ENCODE data around the gene CTXND1.

CTXND1 gene

DNA sequence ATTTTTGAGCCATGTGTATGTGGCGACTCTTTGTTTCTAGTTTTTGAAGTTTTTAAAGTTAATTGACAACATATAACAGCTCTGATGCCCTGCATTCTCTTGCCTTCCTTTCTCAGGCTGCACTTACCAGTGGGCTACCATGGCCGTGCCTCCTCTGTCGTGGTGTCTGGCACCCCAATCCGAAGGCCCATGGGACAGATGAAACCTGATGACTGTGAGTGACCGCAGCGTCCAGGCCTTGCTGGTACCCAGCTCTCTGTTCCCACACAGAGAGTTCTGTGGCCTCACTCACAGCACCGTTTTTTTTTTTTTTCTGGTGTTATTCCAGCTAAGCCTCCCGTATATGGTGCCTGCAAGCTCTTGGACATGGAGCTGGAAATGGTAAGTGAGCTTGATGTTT lies 84.1 kb downstream of the CTXND1 start:
- Histone ChIP-seq H3K4me3 (ENCODE audit: low read depth in 1 of 2, low read length in 1 of 2) (no peak overlapping the region), H3K36me3 (no peaks in the 10 kb centered on the region), H3K27me3 (no peaks in the 10 kb centered on the region), H3K27ac (no peak overlapping the region), H3K4me1 (ENCODE audit: control insufficient read depth in 1 of 2, insufficient read depth in 1 of 2, low read depth in 1 of 2, low read length in 1 of 2) (no peaks in the 10 kb centered on the region), H3K9me3 (no peaks in the 10 kb centered on the region)
- TF ChIP-seq, protein P1, sequence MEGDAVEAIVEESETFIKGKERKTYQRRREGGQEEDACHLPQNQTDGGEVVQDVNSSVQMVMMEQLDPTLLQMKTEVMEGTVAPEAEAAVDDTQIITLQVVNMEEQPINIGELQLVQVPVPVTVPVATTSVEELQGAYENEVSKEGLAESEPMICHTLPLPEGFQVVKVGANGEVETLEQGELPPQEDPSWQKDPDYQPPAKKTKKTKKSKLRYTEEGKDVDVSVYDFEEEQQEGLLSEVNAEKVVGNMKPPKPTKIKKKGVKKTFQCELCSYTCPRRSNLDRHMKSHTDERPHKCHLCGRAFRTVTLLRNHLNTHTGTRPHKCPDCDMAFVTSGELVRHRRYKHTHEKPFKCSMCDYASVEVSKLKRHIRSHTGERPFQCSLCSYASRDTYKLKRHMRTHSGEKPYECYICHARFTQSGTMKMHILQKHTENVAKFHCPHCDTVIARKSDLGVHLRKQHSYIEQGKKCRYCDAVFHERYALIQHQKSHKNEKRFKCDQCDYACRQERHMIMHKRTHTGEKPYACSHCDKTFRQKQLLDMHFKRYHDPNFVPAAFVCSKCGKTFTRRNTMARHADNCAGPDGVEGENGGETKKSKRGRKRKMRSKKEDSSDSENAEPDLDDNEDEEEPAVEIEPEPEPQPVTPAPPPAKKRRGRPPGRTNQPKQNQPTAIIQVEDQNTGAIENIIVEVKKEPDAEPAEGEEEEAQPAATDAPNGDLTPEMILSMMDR (IDR thresholded peaks at IDR 0.05) = no peak

DNA sequence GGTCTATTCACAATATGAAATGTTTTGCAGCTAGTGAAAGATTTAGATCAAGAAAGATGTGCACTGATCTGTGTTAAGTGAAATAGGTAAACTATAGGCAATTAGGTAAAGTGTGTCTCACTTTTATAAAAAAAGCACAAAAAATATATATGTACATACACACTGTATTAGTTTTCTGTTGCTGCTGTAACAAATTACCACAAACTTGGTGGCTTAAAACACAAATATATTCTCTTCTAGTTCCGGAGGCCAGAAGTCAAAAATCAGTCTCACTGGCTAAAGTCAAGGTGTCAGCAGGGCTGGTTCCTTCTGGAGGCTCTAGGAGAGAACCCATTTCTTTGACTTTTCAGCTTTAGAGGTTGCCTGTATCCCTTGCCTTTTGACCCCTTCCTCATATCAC lies 88.1 kb downstream of the CTXND1 start:
- no peak overlapping the region for H3K27ac ChIP-seq
- TF ChIP-seq, protein P1 (IDR thresholded peaks at IDR 0.05) = no peak
- H3K36me3 ChIP-seq = no peaks in the 10 kb centered on the region
- no peak overlapping the region for H3K4me3 ChIP-seq (ENCODE audit: low read depth in 1 of 2, low read length in 1 of 2)
- peaks cover 33 to 36% of the 10 kb centered on the region in 2 experiments for H3K4me1 ChIP-seq (ENCODE audit: control insufficient read depth in 1 of 2, insufficient read depth in 1 of 2, low read depth in 1 of 2, low read length in 1 of 2)
- H3K9me3 ChIP-seq = no peaks in the 10 kb centered on the region
- no peaks in the 10 kb centered on the region for H3K27me3 ChIP-seq

DNA sequence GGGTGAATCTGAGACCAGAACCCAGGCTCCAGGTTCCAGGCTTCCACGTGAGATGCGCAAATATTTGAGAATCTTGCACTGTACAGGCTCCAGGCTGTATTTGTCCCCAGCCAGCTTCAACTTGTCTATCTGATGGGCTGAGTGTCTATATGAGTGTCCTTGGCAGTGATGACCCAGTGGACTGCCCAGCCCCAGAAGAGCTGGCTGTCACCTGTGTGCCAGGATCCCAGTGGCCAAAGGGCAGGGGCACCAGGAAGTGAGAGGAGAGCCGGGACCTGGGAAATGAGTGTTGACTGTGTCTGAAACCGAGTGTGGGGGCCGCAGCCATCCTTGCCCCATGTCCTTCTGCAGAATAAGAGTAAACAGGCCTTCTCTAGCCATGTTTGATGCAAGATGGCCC lies 88.8 kb downstream of the CTXND1 start:
- H3K4me3 ChIP-seq (ENCODE audit: low read depth in 1 of 2, low read length in 1 of 2) = no peak overlapping the region
- H3K27me3 ChIP-seq = no peaks in the 10 kb centered on the region
- no peaks in the 10 kb centered on the region for H3K36me3 ChIP-seq
- no peak overlapping the region for H3K27ac ChIP-seq
- peaks cover 33 to 36% of the 10 kb centered on the region in 2 experiments for H3K4me1 ChIP-seq (ENCODE audit: control insufficient read depth in 1 of 2, insufficient read depth in 1 of 2, low read depth in 1 of 2, low read length in 1 of 2)
- TF ChIP-seq, protein P1 (IDR thresholded peaks at IDR 0.05) = no peak
- no peaks in the 10 kb centered on the region for H3K9me3 ChIP-seq

DNA sequence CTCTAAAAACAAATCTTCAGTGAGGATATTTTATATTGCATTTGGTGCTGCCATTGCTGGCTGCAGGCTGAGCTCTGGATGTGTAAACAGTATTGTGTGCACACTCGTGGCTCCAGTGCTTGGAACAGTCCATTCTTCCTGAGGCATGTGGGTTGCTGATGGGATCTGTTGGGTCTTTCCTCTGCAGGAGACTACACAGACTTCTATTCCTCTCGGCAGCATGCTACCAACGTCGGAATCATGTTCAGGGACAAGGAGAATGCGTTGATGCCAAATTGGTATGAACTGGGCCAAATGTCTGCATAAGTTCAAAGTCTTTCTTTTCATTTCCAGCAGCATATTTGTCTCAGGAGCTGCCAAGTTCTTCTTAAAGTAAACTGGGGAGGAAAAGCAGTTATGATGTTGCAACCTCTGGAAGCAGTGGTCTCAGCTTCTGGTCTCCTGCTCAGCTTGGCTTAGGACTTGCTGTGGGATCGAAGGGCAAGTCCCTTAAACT lies 89.9 kb downstream of the CTXND1 start:
- Histone ChIP-seq H3K36me3 (no peaks in the 10 kb centered on the region), H3K27me3 (no peaks in the 10 kb centered on the region), H3K4me1 (ENCODE audit: control insufficient read depth in 1 of 2, insufficient read depth in 1 of 2, low read depth in 1 of 2, low read length in 1 of 2) (peaks cover 33 to 36% of the 10 kb centered on the region in 2 experiments), H3K4me3 (ENCODE audit: low read depth in 1 of 2, low read length in 1 of 2) (no peak overlapping the region), H3K9me3 (no peaks in the 10 kb centered on the region), H3K27ac (peak overlapping the region; percentile 86)
- TF ChIP-seq, protein P1 (IDR thresholded peaks at IDR 0.05) = no peak

DNA sequence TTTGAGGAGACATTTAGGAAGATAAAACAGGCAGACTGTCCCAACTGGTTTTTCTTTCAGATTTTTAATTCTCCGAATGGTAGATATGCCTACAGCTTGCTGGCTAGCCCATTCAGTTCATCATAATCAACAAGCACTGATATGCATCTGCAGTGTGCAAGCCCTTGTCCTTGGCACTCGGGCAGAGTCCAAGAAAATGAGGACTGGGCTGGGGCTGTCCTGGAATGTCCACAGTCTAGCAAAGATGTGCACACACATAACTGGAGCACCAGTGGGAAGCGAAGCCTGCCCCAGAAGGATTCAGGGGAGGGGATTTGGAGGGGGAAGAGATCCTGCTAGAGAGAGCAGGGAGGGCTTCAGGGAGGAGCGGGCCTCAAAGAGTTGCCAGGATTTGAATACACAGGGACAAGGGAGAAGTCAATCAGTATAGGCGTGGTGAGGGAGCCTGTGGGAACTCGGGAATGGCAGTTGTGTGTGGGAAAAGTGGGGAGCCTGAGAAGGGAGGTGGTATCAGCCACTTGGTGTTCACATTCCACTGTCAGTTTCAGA lies 90.5 kb downstream of the CTXND1 start:
- TF ChIP-seq, protein P1 (IDR thresholded peaks at IDR 0.05) = no peak
- Histone ChIP-seq H3K4me1 (ENCODE audit: control insufficient read depth in 1 of 2, insufficient read depth in 1 of 2, low read depth in 1 of 2, low read length in 1 of 2) (peaks cover 33 to 36% of the 10 kb centered on the region in 2 experiments), H3K4me3 (ENCODE audit: low read depth in 1 of 2, low read length in 1 of 2) (peak overlapping the region in 1 of 2 experiments; percentile 31), H3K27me3 (no peaks in the 10 kb centered on the region), H3K9me3 (no peaks in the 10 kb centered on the region), H3K27ac (peak overlapping the region; percentile 86), H3K36me3 (no peaks in the 10 kb centered on the region)
